CD4-positive, alpha-beta memory T cell (primary cell): ENCODE results near the gene NDUFC2. TPM values are rescaled to one million over a fixed set of nuclear protein-coding genes. Genes with fewer than 3 reads are reported as not detected.
A peak's percentile ranks its signal among the peaks of the same experiment; 100 is the strongest.
"Not testable (repeated sequence)": the region's sequence is repeated elsewhere in the genome, so short reads cannot be mapped to it uniquely, and the experiment has no call there.

Experiments used
- CTCF ChIA-PET: fragments of 350-600 bp; sonication (Branson Sonifier 250); formaldehyde crosslinking; loops from one replicate; lab custom pipeline; 2021; ENCODE audit warnings: inconsistent platforms; ENCODE audit not compliant: partially characterized antibody; lab: Charles Lee
- POLR2A ChIA-PET: fragments of 350-600 bp; sonication (Branson Sonifier 250); formaldehyde crosslinking; loops from one replicate; lab custom pipeline; 2021; ENCODE audit not compliant: partially characterized antibody; lab: Charles Lee
- DNase-seq, 5 donors: peaks; one replicate each; pipeline versions ENCODE4 v3.0.0 to v3.0.0-alpha.2; 2020 to 2022; ENCODE audit warnings: mixed read lengths in 1 of 5
- H3K27ac ChIP-seq: one replicate; pipeline ENCODE4 v1.7.0; 2013; ENCODE audit warnings: low read depth, low read length
- H3K27me3 ChIP-seq: 2 replicates; pipeline ENCODE4 v1.7.0; 2013; ENCODE audit warnings: mild to moderate bottlenecking, low read length, moderate library complexity; ENCODE audit not compliant: insufficient read depth
- H3K36me3 ChIP-seq: 2 replicates; pipeline ENCODE4 v1.7.0; 2013; ENCODE audit warnings: mild to moderate bottlenecking, low read length, moderate library complexity; ENCODE audit not compliant: insufficient read depth
- H3K4me1 ChIP-seq: 2 replicates; pipeline ENCODE4 v1.7.0; 2013; ENCODE audit warnings: mild to moderate bottlenecking, low read length, moderate library complexity; ENCODE audit not compliant: insufficient read depth
- H3K4me3 ChIP-seq, 2 donors: one replicate each; pipeline ENCODE4 v1.7.0; 2013; ENCODE audit warnings: low read length in 2 of 2, mild to moderate bottlenecking in 1 of 2
- H3K9me3 ChIP-seq, 2 donors: one replicate each; pipeline ENCODE4 v1.7.0; 2013; ENCODE audit warnings: low read length in 2 of 2, control low read depth in 1 of 2; ENCODE audit not compliant: control insufficient read depth in 1 of 2
- H3K27ac Mint-ChIP-seq, 7 donors: one replicate each; pipeline ENCODE4 v1.8.0; 2020 to 2021; ENCODE audit warnings: mixed read lengths in 7 of 7, mild to moderate bottlenecking in 6 of 7, inconsistent platforms in 3 of 7, moderate library complexity in 3 of 7
- H3K27me3 Mint-ChIP-seq, 2 donors: one replicate each; pipeline ENCODE4 v1.8.0; 2020 to 2021; ENCODE audit warnings: mixed read lengths in 2 of 2
- H3K36me3 Mint-ChIP-seq, 2 donors: one replicate each; pipeline ENCODE4 v1.8.0; 2020 to 2021; ENCODE audit warnings: mixed read lengths in 2 of 2, inconsistent platforms in 1 of 2, mild to moderate bottlenecking in 1 of 2
- H3K4me1 Mint-ChIP-seq, 4 donors: one replicate each; pipeline ENCODE4 v1.8.0; 2020 to 2021; ENCODE audit warnings: mixed read lengths in 4 of 4, mild to moderate bottlenecking in 1 of 4
- H3K4me3 Mint-ChIP-seq, 8 donors: one replicate each; pipeline ENCODE4 v1.8.0; 2020 to 2021; ENCODE audit warnings: mixed read lengths in 8 of 8, mild to moderate bottlenecking in 7 of 8, moderate library complexity in 6 of 8, inconsistent platforms in 3 of 8
- H3K9me3 Mint-ChIP-seq, 8 donors: one replicate each; pipeline ENCODE4 v1.8.0; 2020 to 2021; ENCODE audit warnings: mixed read lengths in 8 of 8, mild to moderate bottlenecking in 5 of 8, inconsistent platforms in 3 of 8, moderate library complexity in 1 of 8
- intact Hi-C: fragments of 100-400 bp; cut with micrococcal nuclease; formaldehyde crosslinking; loops from one replicate; pipeline ENCODE4 v1.15.1; 2023
- polyA plus RNA-seq, 2 donors: library from polyadenylated mRNA; unstranded; fragments of 300-500 nt; fragmentation: Illumina TruSeq; gene quantifications; one replicate each; pipeline ENCODE4 v1.2.3, GENCODE V29; 2021
- total RNA-seq, 2 experiments: library from RNA; stranded (reverse); gene quantifications; one replicate each; pipeline ENCODE4 v1.2.3, GENCODE V29; 2021

NDUFC2 gene
- total and polyA plus RNA-seq, 4 experiments from 2014 or later, result 80.5 to 188 (median 122) TPM

GRCh38 chr11:78031629-78032028 lies 48.0 kb downstream of the NDUFC2 start:
- no peaks in the 10 kb centered on the region for H3K4me1 Mint-ChIP-seq
- H3K27me3 Mint-ChIP-seq, result no peaks in the 10 kb centered on the region
- intact Hi-C loops, result no loop called here
- ChIA-PET POLR2A (no interaction called here), CTCF (no interaction called here)
- no peak for DNase-seq
- no peak overlapping the region for H3K4me3 Mint-ChIP-seq
- no peak overlapping the region for H3K27ac ChIP-seq
- no peaks in the 10 kb centered on the region for H3K4me1 ChIP-seq
- no peaks in the 10 kb centered on the region for H3K27me3 ChIP-seq
- H3K36me3 ChIP-seq, result no peaks in the 10 kb centered on the region
- no peaks in the 10 kb centered on the region for H3K36me3 Mint-ChIP-seq
- no peaks in the 10 kb centered on the region for H3K9me3 Mint-ChIP-seq
- no peaks in the 10 kb centered on the region for H3K9me3 ChIP-seq
- no peak overlapping the region for H3K4me3 ChIP-seq
- no peak overlapping the region for H3K27ac Mint-ChIP-seq

GRCh38 chr11:78030429-78031325 lies 49.0 kb downstream of the NDUFC2 start:
- Mint-ChIP-seq H3K4me3 (no peak overlapping the region), H3K9me3 (no peaks in the 10 kb centered on the region), H3K27ac (no peak overlapping the region), H3K27me3 (no peaks in the 10 kb centered on the region), H3K4me1 (no peaks in the 10 kb centered on the region), H3K36me3 (no peaks in the 10 kb centered on the region)
- Histone ChIP-seq H3K27me3 (no peaks in the 10 kb centered on the region), H3K9me3 (no peaks in the 10 kb centered on the region), H3K4me1 (no peaks in the 10 kb centered on the region), H3K27ac (no peak overlapping the region), H3K4me3 (no peak overlapping the region), H3K36me3 (no peaks in the 10 kb centered on the region)
- intact Hi-C loops, result no loop called here
- no peak for DNase-seq
- ChIA-PET POLR2A (no interaction called here), CTCF (interaction anchor here (0.7 kb wide), 1 partner anchor 13 kb away, joined by 4 read pairs; no protein-coding TSS in a partner anchor)

GRCh38 chr11:78028423-78028822 lies 51.2 kb downstream of the NDUFC2 start:
- H3K9me3 ChIP-seq, H3K36me3 Mint-ChIP-seq, H3K27ac ChIP-seq, H3K4me1 Mint-ChIP-seq, H3K27me3 ChIP-seq, H3K9me3 Mint-ChIP-seq, DNase-seq, intact Hi-C loops, H3K4me3 ChIP-seq, H3K36me3 ChIP-seq, H3K27me3 Mint-ChIP-seq, H3K4me3 Mint-ChIP-seq, H3K4me1 ChIP-seq, POLR2A ChIA-PET: not testable (repeated sequence)
- peak overlapping the region in 1 of 7 donors; percentile 38 for H3K27ac Mint-ChIP-seq
- CTCF ChIA-PET, result interaction anchor here (1.1 kb wide), 1 partner anchor 18 kb away, joined by 3 read pairs; no protein-coding TSS in a partner anchor

- Mint-ChIP-seq H3K4me3 (no peak overlapping the region), H3K27ac (no peak overlapping the region), H3K4me1 (peaks cover 0 to under 1% (median 0%) of the 10 kb centered on the region in 4 donors), H3K36me3 (no peaks in the 10 kb centered on the region), H3K9me3 (no peaks in the 10 kb centered on the region), H3K27me3 (peaks cover 1 to 4% of the 10 kb centered on the region in 2 donors)
- no peak for DNase-seq
- Histone ChIP-seq H3K4me1 (no peaks in the 10 kb centered on the region), H3K27ac (no peak overlapping the region), H3K4me3 (no peak overlapping the region), H3K27me3 (no peaks in the 10 kb centered on the region), H3K9me3 (no peaks in the 10 kb centered on the region), H3K36me3 (no peaks in the 10 kb centered on the region)
- intact Hi-C loops, result no loop called here
- CTCF ChIA-PET, result no interaction called here
- POLR2A ChIA-PET, result no interaction called here
Observed at GRCh38 chr11:78027759-78028158, 51.9 kb downstream of the NDUFC2 start.

- intact Hi-C loops, result no loop called here
- H3K27me3 ChIP-seq, result peaks cover 3% of the 10 kb centered on the region
- no peak for DNase-seq
- no peaks in the 10 kb centered on the region for H3K36me3 Mint-ChIP-seq
- H3K4me3 ChIP-seq, result no peak overlapping the region
- H3K27me3 Mint-ChIP-seq, result peaks cover 12 to 16% of the 10 kb centered on the region in 2 donors
- H3K4me3 Mint-ChIP-seq, result no peak overlapping the region
- no peaks in the 10 kb centered on the region for H3K36me3 ChIP-seq
- H3K4me1 Mint-ChIP-seq, result peaks cover 0 to 5% (median under 1%) of the 10 kb centered on the region in 4 donors
- H3K4me1 ChIP-seq, result no peaks in the 10 kb centered on the region
- ChIA-PET CTCF (no interaction called here), POLR2A (no interaction called here)
- no peak overlapping the region for H3K27ac ChIP-seq
- H3K9me3 Mint-ChIP-seq, result no peaks in the 10 kb centered on the region
- no peak overlapping the region for H3K27ac Mint-ChIP-seq
- no peaks in the 10 kb centered on the region for H3K9me3 ChIP-seq
Observed at GRCh38 chr11:78025378-78025777, 54.3 kb downstream of the NDUFC2 start.

GRCh38 chr11:78023426-78023825 lies 56.2 kb downstream of the NDUFC2 start:
- Histone ChIP-seq H3K27me3 (peaks cover 3% of the 10 kb centered on the region), H3K4me1 (no peaks in the 10 kb centered on the region), H3K36me3 (no peaks in the 10 kb centered on the region), H3K4me3 (no peak overlapping the region), H3K27ac (no peak overlapping the region), H3K9me3 (no peaks in the 10 kb centered on the region)
- CTCF ChIA-PET, result no interaction called here
- intact Hi-C loops, result no loop called here
- no peaks in the 10 kb centered on the region for H3K36me3 Mint-ChIP-seq
- POLR2A ChIA-PET, result no interaction called here
- H3K4me3 Mint-ChIP-seq, result no peak overlapping the region
- H3K27me3 Mint-ChIP-seq, result peaks cover 12 to 23% of the 10 kb centered on the region in 2 donors
- no peaks in the 10 kb centered on the region for H3K9me3 Mint-ChIP-seq
- no peak for DNase-seq
- H3K27ac Mint-ChIP-seq, result no peak overlapping the region
- H3K4me1 Mint-ChIP-seq, result peaks cover 0 to 5% (median under 1%) of the 10 kb centered on the region in 4 donors

GRCh38 chr11:78022397-78023396 lies 57.0 kb downstream of the NDUFC2 start, which contains the start of gene KCTD14:
Gene KCTD14 (minus strand): TSS chr11:78023276. CDS start chr11:78023249, 27 bp downstream.
- Mint-ChIP-seq H3K4me3 (peak within 1 kb of the TSS in 1 of 8 donors; percentile 47), H3K27ac (peak within 1 kb of the TSS in 1 of 7 donors; percentile 68), H3K9me3 (no peaks in the 10 kb centered on the region), H3K4me1 (peaks cover 0 to 5% (median under 1%) of the 10 kb centered on the region in 4 donors), H3K27me3 (peaks cover 12 to 23% of the 10 kb centered on the region in 2 donors), H3K36me3 (no peaks in the 10 kb centered on the region)
- H3K4me1 ChIP-seq, result no peaks in the 10 kb centered on the region
- POLR2A ChIA-PET, result no interaction called here
- no peaks in the 10 kb centered on the region for H3K9me3 ChIP-seq
- intact Hi-C loops, result no loop called here
- no peak for DNase-seq
- H3K4me3 ChIP-seq, result no peak within 1 kb of the TSS
- CTCF ChIA-PET, result no interaction called here
- H3K27ac ChIP-seq, result no peak within 1 kb of the TSS
- H3K27me3 ChIP-seq, result peaks cover 3% of the 10 kb centered on the region
- H3K36me3 ChIP-seq, result no peaks in the 10 kb centered on the region
